Neutrophil (primary cell): ENCODE results near the gene SLC23A3.

Source experiments
- H3K27ac ChIP-seq: fragments of 200-600 bp; sonication (generic); 2 replicates; pipeline ENCODE4 v1.5.1; 2016; ENCODE audit warnings: mild to moderate bottlenecking, moderate library complexity
- H3K27me3 ChIP-seq: fragments of 200-600 bp; sonication (generic); 2 replicates; pipeline ENCODE4 v1.6.0; 2016; ENCODE audit warnings: mild to moderate bottlenecking
- H3K36me3 ChIP-seq: fragments of 200-600 bp; sonication (generic); 2 replicates; pipeline ENCODE4 v1.5.1; 2017
- H3K4me1 ChIP-seq, 2 experiments: fragments of 200-600 bp in 1 of 2; sonication (generic) in 1 of 2; 1 replicate in 1 of 2; 2 replicates in 1 of 2; pipeline versions ENCODE4 v1.5.1 to v1.6.1; 2013 to 2016; ENCODE audit warnings: low read depth in 1 of 2, low read length in 1 of 2, mild to moderate bottlenecking in 1 of 2, moderate library complexity in 1 of 2; ENCODE audit not compliant: control insufficient read depth in 1 of 2, insufficient read depth in 1 of 2
- H3K4me3 ChIP-seq, 2 experiments: fragments of 200-600 bp in 1 of 2; sonication (generic) in 1 of 2; 1 replicate in 1 of 2; 2 replicates in 1 of 2; pipeline ENCODE4 v1.5.1; 2013 to 2016; ENCODE audit warnings: low read depth in 1 of 2, low read length in 1 of 2, mild to moderate bottlenecking in 1 of 2, moderate library complexity in 1 of 2
- H3K9me3 ChIP-seq: fragments of 200-600 bp; sonication (generic); 2 replicates; pipeline ENCODE4 v1.5.1; 2016
- CTCF ChIP-seq: fragments of 200-600 bp; sonication (generic); IDR thresholded peaks from 2 replicates; pipeline ENCODE4 v1.5.1; 2016; ENCODE audit warnings: antibody characterized with exemption

SLC23A3 gene

GRCh38 chr2:219127037-219127635, 42.7 kb downstream of the SLC23A3 start:
- Histone ChIP-seq H3K27me3 (no peaks in the 10 kb centered on the region), H3K9me3 (no peaks in the 10 kb centered on the region), H3K27ac (no peak overlapping the region), H3K4me3 (no peak overlapping the region), H3K36me3 (no peaks in the 10 kb centered on the region), H3K4me1 (no peaks in the 10 kb centered on the region)
- TF ChIP-seq CTCF = no peak

GRCh38 chr2:219126555-219126954, 43.3 kb downstream of the SLC23A3 start:
- H3K36me3 ChIP-seq = no peaks in the 10 kb centered on the region
- H3K27ac ChIP-seq = no peak overlapping the region
- H3K27me3 ChIP-seq = no peaks in the 10 kb centered on the region
- H3K4me3 ChIP-seq = no peak overlapping the region
- no peaks in the 10 kb centered on the region for H3K9me3 ChIP-seq
- no peak for TF ChIP-seq CTCF
- no peaks in the 10 kb centered on the region for H3K4me1 ChIP-seq

- H3K27ac ChIP-seq = no peak overlapping the region
- no peaks in the 10 kb centered on the region for H3K27me3 ChIP-seq
- no peaks in the 10 kb centered on the region for H3K4me1 ChIP-seq
- no peak for TF ChIP-seq CTCF
- H3K9me3 ChIP-seq = no peaks in the 10 kb centered on the region
- no peaks in the 10 kb centered on the region for H3K36me3 ChIP-seq
- no peak overlapping the region for H3K4me3 ChIP-seq
These were observed 44.0 kb downstream of the SLC23A3 start for GRCh38 chr2:219125886-219126270.

- H3K27ac ChIP-seq = no peak overlapping the region
- no peak for TF ChIP-seq CTCF
- H3K27me3 ChIP-seq = no peaks in the 10 kb centered on the region
These were observed 44.5 kb downstream of the SLC23A3 start for GRCh38 chr2:219125225-219125885.

GRCh38 chr2:219124381-219125110, 45.3 kb downstream of the SLC23A3 start:
- H3K27me3 ChIP-seq = no peaks in the 10 kb centered on the region
- H3K36me3 ChIP-seq = no peaks in the 10 kb centered on the region
- H3K27ac ChIP-seq = no peak overlapping the region
- H3K4me3 ChIP-seq = no peak overlapping the region
- H3K4me1 ChIP-seq = no peaks in the 10 kb centered on the region
- no peaks in the 10 kb centered on the region for H3K9me3 ChIP-seq
- TF ChIP-seq CTCF = no peak

More at GRCh38 chr2:219125225-219125885, 44.5 kb downstream of the SLC23A3 start:
- Histone ChIP-seq H3K4me1 (no peaks in the 10 kb centered on the region), H3K9me3 (no peaks in the 10 kb centered on the region), H3K36me3 (no peaks in the 10 kb centered on the region), H3K4me3 (no peak overlapping the region)
